SJSA1 (cell line): Measurements from ENCODE around the gene EPHA6. TPM values are rescaled to one million over a fixed set of nuclear protein-coding genes. Genes with fewer than 3 reads are reported as not detected.
A peak's percentile ranks its signal among the peaks of the same experiment; 100 is the strongest.

Experiments used
- DNase-seq, 2 experiments: peaks; one replicate each; pipeline ENCODE4 v3.0.0-alpha.2; 2015 to 2020; ENCODE audit warnings: low spot score in 2 of 2, low read depth in 1 of 2
- H3K27ac ChIP-seq: fragments of 250-450 bp; sonication (Bioruptor Pico); 2 replicates; pipeline ENCODE4 v1.5.1; 2020; ENCODE audit warnings: mild to moderate bottlenecking, moderate library complexity
- H3K27me3 ChIP-seq: fragments of 250-450 bp; sonication (Bioruptor Pico); replicated peaks from 2 replicates; pipeline ENCODE4 v1.5.1; 2020; ENCODE audit warnings: mild to moderate bottlenecking, moderate library complexity
- H3K36me3 ChIP-seq: fragments of 250-450 bp; sonication (Bioruptor Pico); 2 replicates; pipeline ENCODE4 v1.5.1; 2020; ENCODE audit warnings: mild to moderate bottlenecking
- H3K4me1 ChIP-seq: fragments of 250-450 bp; sonication (Bioruptor Pico); replicated peaks from 2 replicates; pipeline ENCODE4 v1.6.1; 2021; ENCODE audit warnings: mild to moderate bottlenecking
- H3K4me3 ChIP-seq: fragments of 250-450 bp; sonication (Bioruptor Pico); 2 replicates; pipeline ENCODE4 v1.5.1; 2020; ENCODE audit warnings: mild to moderate bottlenecking
- H3K9me3 ChIP-seq: fragments of 250-450 bp; sonication (Bioruptor Pico); replicated peaks from 2 replicates; pipeline ENCODE4 v1.5.1; 2020; ENCODE audit warnings: mild to moderate bottlenecking
- total RNA-seq: library from RNA; depleted of rRNA; stranded (reverse); fragments of >200 nt; shearing (Covaris generic); gene quantifications from 2 replicates; pipeline ENCODE4 v1.2.3, GENCODE V29; 2014; rRNA removed

EPHA6 gene
- total RNA-seq, result not detected in 2 replicates

DNA sequence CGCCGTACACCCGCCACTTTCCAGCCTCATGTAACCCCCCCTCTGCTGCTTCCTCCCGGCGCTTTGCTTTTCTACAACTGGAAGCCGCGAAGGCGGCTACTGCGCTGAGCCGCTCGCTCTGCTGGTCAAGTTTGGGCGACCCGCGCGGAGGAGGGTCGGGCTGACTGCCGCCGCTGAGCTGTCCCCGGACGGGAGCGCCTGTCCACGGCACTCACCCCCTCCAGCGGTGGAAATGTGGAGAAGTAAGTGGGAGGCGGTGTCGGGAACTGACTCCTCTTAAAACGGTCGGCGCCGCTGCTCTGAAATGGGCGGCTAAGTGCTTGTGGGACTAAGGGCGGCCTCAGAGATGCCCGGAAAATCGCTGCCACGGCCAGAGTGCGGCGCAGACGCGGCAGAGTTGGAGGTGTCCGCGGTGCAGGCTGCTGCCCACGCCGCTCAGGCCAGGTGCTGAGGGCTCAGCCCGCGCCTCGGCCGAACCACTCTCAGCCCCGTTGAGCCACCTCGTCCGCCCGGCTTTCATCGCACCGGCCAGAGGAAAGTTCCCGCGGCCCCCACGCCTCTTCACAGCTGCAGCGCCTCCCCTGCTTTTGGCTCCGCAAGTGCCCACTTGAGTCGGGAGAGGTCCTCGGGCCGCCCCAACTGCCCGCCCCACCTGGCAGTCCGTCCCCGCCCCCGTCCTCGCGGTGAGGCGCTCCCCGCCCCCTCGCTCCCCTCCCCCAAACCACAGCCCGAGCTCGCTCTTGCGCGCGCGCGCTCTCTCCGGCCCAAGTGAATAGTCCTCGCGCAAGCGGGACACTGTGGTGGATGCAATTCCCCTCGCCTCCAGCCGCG, at the start of gene EPHA6:
EPHA6 (plus strand) TSS at position 775 of the 831 bp plus-strand sequence.
- peaks cover 16% of the 10 kb centered on the region for H3K27me3 ChIP-seq
- no peaks in the 10 kb centered on the region for H3K36me3 ChIP-seq
- peak within 1 kb of the TSS; percentile 18 for H3K4me3 ChIP-seq
- no peaks in the 10 kb centered on the region for H3K9me3 ChIP-seq
- DNase-seq, result peak; percentile 3 to 42
- H3K4me1 ChIP-seq, result peaks cover 10% of the 10 kb centered on the region
- H3K27ac ChIP-seq, result no peak within 1 kb of the TSS

GRCh38 chr3:96776818-96777217, 37.6 kb upstream of the EPHA6 start:
- DNase-seq, result no peak
- no peaks in the 10 kb centered on the region for H3K27me3 ChIP-seq
- no peak overlapping the region for H3K27ac ChIP-seq
- no peak overlapping the region for H3K4me3 ChIP-seq
- no peaks in the 10 kb centered on the region for H3K4me1 ChIP-seq
- no peaks in the 10 kb centered on the region for H3K9me3 ChIP-seq
- no peaks in the 10 kb centered on the region for H3K36me3 ChIP-seq

- no peak overlapping the region for H3K4me3 ChIP-seq
- H3K9me3 ChIP-seq, result no peaks in the 10 kb centered on the region
- no peak overlapping the region for H3K27ac ChIP-seq
- no peaks in the 10 kb centered on the region for H3K27me3 ChIP-seq
- no peaks in the 10 kb centered on the region for H3K36me3 ChIP-seq
- H3K4me1 ChIP-seq, result no peaks in the 10 kb centered on the region
- DNase-seq, result no peak
These were observed 34.6 kb upstream of the EPHA6 start for GRCh38 chr3:96779810-96780209.

DNA sequence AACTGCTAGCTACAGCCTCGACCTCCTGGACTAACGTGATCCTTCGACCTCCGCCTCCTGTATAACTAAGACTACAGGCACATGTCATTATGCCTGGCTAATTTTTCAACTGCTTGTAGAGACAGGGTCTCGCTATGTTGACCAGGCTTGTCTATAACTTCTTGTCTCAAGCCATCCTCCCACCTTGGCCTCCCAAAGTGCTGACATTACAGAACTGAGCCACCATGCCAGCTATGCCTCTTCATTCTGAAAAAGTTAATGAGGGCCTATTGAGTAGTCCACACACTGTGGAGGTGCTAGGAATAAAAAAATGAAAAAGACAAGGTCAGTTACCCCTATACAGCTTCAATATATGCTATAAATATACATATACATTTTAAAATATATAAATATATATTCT, 18.3 kb upstream of the EPHA6 start:
- Histone ChIP-seq H3K4me1 (no peaks in the 10 kb centered on the region), H3K36me3 (no peaks in the 10 kb centered on the region), H3K27me3 (no peaks in the 10 kb centered on the region), H3K4me3 (no peak overlapping the region), H3K9me3 (no peaks in the 10 kb centered on the region), H3K27ac (no peak overlapping the region)
- DNase-seq, result no peak

DNA sequence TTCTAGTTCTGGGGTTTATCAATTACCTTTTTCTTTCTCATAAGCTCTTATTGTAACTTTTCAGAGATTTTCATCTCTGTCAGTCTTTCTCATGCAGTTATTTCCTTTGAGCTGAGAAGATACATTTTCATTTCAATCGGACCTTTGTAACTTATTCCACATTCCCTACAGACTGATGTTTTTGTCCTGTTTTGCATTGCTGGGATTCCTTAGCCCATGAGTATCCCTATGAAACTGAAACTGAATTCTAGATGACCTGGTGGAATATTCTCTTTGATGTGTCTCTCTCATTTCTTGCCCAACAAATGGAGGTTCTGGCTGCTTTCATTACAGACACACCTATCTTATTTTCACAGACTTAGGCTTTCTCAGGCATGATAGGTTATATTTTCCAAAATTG, 10.5 kb upstream of the EPHA6 start:
- no peaks in the 10 kb centered on the region for H3K27me3 ChIP-seq
- H3K4me3 ChIP-seq, result no peak overlapping the region
- no peak overlapping the region for H3K27ac ChIP-seq
- H3K9me3 ChIP-seq, result no peaks in the 10 kb centered on the region
- DNase-seq, result no peak
- no peaks in the 10 kb centered on the region for H3K36me3 ChIP-seq
- no peaks in the 10 kb centered on the region for H3K4me1 ChIP-seq

GRCh38 chr3:96806341-96806740, 8.1 kb upstream of the EPHA6 start:
- no peak for DNase-seq
- H3K36me3 ChIP-seq, result no peaks in the 10 kb centered on the region
- no peaks in the 10 kb centered on the region for H3K4me1 ChIP-seq

GRCh38 chr3:96813134-96813819, 1.1 kb upstream of the EPHA6 start:
- Histone ChIP-seq H3K4me1 (peaks cover 10% of the 10 kb centered on the region), H3K4me3 (peak overlapping the region; percentile 18), H3K9me3 (no peaks in the 10 kb centered on the region), H3K27me3 (peaks cover 16% of the 10 kb centered on the region), H3K36me3 (no peaks in the 10 kb centered on the region), H3K27ac (no peak overlapping the region)
- peak; percentile 31 to 50 for DNase-seq

More at GRCh38 chr3:96806341-96806740, 8.1 kb upstream of the EPHA6 start:
- Histone ChIP-seq H3K27ac (no peak overlapping the region), H3K4me3 (no peak overlapping the region), H3K27me3 (no peaks in the 10 kb centered on the region), H3K9me3 (no peaks in the 10 kb centered on the region)

DNA sequence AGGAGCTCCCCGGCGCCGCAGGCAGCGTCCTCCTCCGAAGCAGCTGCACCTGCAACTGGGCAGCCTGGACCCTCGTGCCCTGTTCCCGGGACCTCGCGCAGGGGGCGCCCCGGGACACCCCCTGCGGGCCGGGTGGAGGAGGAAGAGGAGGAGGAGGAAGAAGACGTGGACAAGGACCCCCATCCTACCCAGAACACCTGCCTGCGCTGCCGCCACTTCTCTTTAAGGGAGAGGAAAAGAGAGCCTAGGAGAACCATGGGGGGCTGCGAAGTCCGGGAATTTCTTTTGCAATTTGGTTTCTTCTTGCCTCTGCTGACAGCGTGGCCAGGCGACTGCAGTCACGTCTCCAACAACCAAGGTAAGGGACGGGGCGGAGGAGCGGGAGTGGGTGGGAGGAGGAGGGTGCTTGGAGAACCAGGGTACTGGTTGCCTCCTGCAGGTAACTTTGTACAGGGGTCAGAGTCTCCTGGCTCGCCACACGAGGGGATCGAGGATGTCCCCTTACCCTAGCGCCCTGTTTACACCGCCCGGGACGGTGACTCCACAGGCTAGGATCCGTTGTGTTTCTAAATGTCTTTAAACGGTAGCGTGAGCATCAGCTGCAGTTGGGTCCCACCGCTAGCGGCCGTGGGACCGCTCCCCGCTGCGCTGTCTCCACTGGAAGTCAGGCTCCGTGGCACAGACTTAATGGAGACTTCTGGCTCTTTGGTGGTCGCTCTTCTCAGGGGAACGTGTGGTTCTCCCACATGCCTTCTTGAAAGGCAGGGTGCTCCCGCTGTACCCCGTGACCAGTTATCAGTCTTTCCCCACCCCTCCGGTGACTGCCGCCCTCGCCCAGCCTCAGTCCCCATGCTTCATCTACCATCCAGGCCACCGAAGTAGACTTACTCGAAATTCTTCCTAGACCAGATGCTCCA, 515 bp downstream of the EPHA6 start:
- no peaks in the 10 kb centered on the region for H3K9me3 ChIP-seq
- no peak overlapping the region for H3K27ac ChIP-seq
- no peak overlapping the region for H3K4me3 ChIP-seq
- H3K36me3 ChIP-seq, result no peaks in the 10 kb centered on the region
- peaks cover 16% of the 10 kb centered on the region for H3K27me3 ChIP-seq
- H3K4me1 ChIP-seq, result peaks cover 10% of the 10 kb centered on the region
- no peak for DNase-seq

- Histone ChIP-seq H3K4me3 (no peak overlapping the region), H3K27ac (no peak overlapping the region), H3K4me1 (no peaks in the 10 kb centered on the region), H3K36me3 (no peaks in the 10 kb centered on the region), H3K9me3 (no peaks in the 10 kb centered on the region), H3K27me3 (no peaks in the 10 kb centered on the region; the same call in 1 of the 2 replicates)
- no peak for DNase-seq
These were observed 16.8 kb downstream of the EPHA6 start for GRCh38 chr3:96831175-96831574.

GRCh38 chr3:96833301-96833700, 18.9 kb downstream of the EPHA6 start:
- no peaks in the 10 kb centered on the region for H3K9me3 ChIP-seq
- no peaks in the 10 kb centered on the region for H3K4me1 ChIP-seq
- H3K27ac ChIP-seq, result no peak overlapping the region
- DNase-seq, result no peak
- H3K4me3 ChIP-seq, result no peak overlapping the region
- no peaks in the 10 kb centered on the region for H3K36me3 ChIP-seq
- no peaks in the 10 kb centered on the region; the same call in 1 of the 2 replicates for H3K27me3 ChIP-seq

DNA sequence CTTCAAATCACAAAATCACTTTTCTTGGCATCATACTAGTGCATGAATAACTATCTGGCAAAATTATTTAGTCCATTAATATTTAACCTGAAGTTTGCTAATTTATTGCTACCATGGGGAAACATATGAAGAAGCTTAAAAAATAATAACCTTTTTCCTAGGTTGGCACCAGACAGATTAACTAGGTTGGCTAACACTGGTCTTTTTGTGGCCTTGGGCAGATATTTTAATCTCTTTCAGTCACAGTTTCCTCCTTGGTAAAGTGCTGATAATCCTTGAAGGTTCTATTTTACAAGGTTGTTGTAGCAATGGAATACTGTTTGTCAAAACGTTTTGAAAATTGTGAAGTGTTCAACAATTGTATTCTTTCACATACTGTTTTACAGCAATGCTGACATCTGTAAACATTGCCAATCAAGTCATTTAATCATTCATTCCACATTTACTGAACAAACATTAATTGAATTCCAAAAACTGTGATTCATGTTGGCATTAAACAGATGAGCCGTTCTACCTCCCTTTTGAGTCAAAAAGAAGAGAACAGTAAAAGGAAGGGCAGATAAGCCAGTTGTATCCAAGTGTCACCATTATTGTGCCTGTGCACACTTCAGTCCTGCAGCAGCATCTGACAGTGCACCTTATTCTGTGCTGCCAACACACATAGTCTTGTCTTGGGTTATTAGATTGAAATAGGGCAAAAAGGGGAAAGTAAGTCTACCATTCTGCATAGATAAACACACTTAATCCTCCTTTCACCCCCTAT, 21.9 kb downstream of the EPHA6 start:
- Histone ChIP-seq H3K4me3 (no peak overlapping the region), H3K27ac (no peak overlapping the region), H3K4me1 (no peaks in the 10 kb centered on the region), H3K9me3 (no peaks in the 10 kb centered on the region), H3K36me3 (no peaks in the 10 kb centered on the region), H3K27me3 (no peaks in the 10 kb centered on the region; the same call in 1 of the 2 replicates)
- DNase-seq, result no peak

GRCh38 chr3:96843505-96844203, 29.3 kb downstream of the EPHA6 start:
- Histone ChIP-seq H3K27me3 (no peaks in the 10 kb centered on the region), H3K27ac (no peak overlapping the region), H3K36me3 (no peaks in the 10 kb centered on the region), H3K4me3 (no peak overlapping the region), H3K9me3 (no peaks in the 10 kb centered on the region), H3K4me1 (no peaks in the 10 kb centered on the region)
- no peak for DNase-seq

- no peaks in the 10 kb centered on the region for H3K4me1 ChIP-seq
- H3K36me3 ChIP-seq, result no peaks in the 10 kb centered on the region
- no peak overlapping the region for H3K27ac ChIP-seq
- H3K4me3 ChIP-seq, result no peak overlapping the region
- H3K27me3 ChIP-seq, result no peaks in the 10 kb centered on the region
- no peaks in the 10 kb centered on the region for H3K9me3 ChIP-seq
- DNase-seq, result no peak
These were observed 29.8 kb downstream of the EPHA6 start for GRCh38 chr3:96844204-96844514.
